HCT116 (cell line): ENCODE data around the gene USP46. TPM values are rescaled to one million over a fixed set of nuclear protein-coding genes. Genes with fewer than 3 reads are reported as not detected.
A peak's percentile ranks its signal among the peaks of the same experiment; 100 is the strongest.

Experiments
- ATAC-seq: fragments of 200-7000 bp; cut with Tn5 transposase; 2 replicates; pipeline ENCODE4 v1.9.1; 2020; ENCODE audit warnings: mild to moderate bottlenecking, moderate library complexity
- BruUV-seq: library from RNA; stranded (reverse); fragments of 400-500 nt; replicated peaks from 2 replicates; lab custom pipeline; 2021; lab: Mats Ljungman, UMichigan
- CTCF ChIA-PET: fragments of 300-600 bp; sonication (Branson Sonifier 250); formaldehyde crosslinking; loops from one replicate; lab custom pipeline; 2021; ENCODE audit warnings: antibody characterized with exemption; lab: Charles Lee
- POLR2A ChIA-PET: fragments of 300-600, 350-600 bp; sonication (Branson Sonifier 250); formaldehyde crosslinking; loops from one replicate; lab custom pipeline; 2021; ENCODE audit warnings: antibody characterized with exemption; lab: Charles Lee
- RAD21 ChIA-PET, 2 experiments: fragments of 300-600 bp; sonication (Branson Sonifier 250); formaldehyde crosslinking; loops; one replicate each; lab custom pipeline; 2023; ENCODE audit warnings: low total read pairs in 2 of 2; ENCODE audit not compliant: uncharacterized antibody in 2 of 2, unreplicated experiment in 2 of 2, low non-redundant PET in 1 of 2; lab: Charles Lee
- DNase-seq: peaks from one replicate; pipeline ENCODE4 v3.0.0-alpha.2; 2010; ENCODE audit warnings: low read depth, low spot score
- H2AFZ ChIP-seq: fragments of 200-600 bp; shearing (Covaris generic), sonication (generic); 2 replicates; pipeline ENCODE4 v1.6.1; 2017; ENCODE audit warnings: low read depth, mixed run types, mixed read lengths, antibody characterized with exemption, low read length; ENCODE audit not compliant: poor library complexity, severe bottlenecking
- H3K27ac ChIP-seq: 2 replicates; pipeline ENCODE4 v1.5.1; 2012; ENCODE audit warnings: low read depth, low read length
- H3K27me3 ChIP-seq: fragments of 200-600 bp; sonication (generic); 2 replicates; pipeline ENCODE4 v1.6.1; 2016; ENCODE audit warnings: mixed run types, low read length, mixed read lengths; ENCODE audit not compliant: insufficient read depth
- H3K36me3 ChIP-seq, 2 experiments: fragments of 200-500 bp in 1 of 2; fragments of 200-600 bp in 1 of 2; sonication (Bioruptor generic) in 1 of 2; sonication (generic) in 1 of 2; 2 replicates each; pipeline versions ENCODE4 v1.5.1 to v1.6.1; 2014 to 2016; ENCODE audit warnings: low read length in 2 of 2, inconsistent platforms in 1 of 2, mixed read lengths in 1 of 2, mixed run types in 1 of 2; ENCODE audit not compliant: insufficient read depth in 2 of 2, control insufficient read depth in 1 of 2
- H3K4me1 ChIP-seq, 2 experiments: fragments of 200-600 bp in 1 of 2; sonication (generic) in 1 of 2; 2 replicates each; pipeline versions ENCODE4 v1.5.1 to v1.6.1; 2012 to 2017; ENCODE audit warnings: low read length in 2 of 2, inconsistent platforms in 1 of 2, mild to moderate bottlenecking in 1 of 2, mixed read lengths in 1 of 2, mixed run types in 1 of 2, moderate library complexity in 1 of 2; ENCODE audit not compliant: insufficient read depth in 2 of 2, control insufficient read depth in 1 of 2
- H3K4me2 ChIP-seq: fragments of 200-600 bp; sonication (generic); 2 replicates; pipeline ENCODE4 v1.6.1; 2017; ENCODE audit warnings: mixed run types, low read length, mixed read lengths
- H3K4me3 ChIP-seq, 2 experiments: fragments of 200-600 bp in 1 of 2; sonication (generic) in 1 of 2; replicated peaks in 1 of 2; 2 replicates each; pipeline ENCODE4 v1.5.1; 2011 to 2016; ENCODE audit warnings: low read length in 2 of 2, control low read depth in 1 of 2, low read depth in 1 of 2, mild to moderate bottlenecking in 1 of 2, mixed read lengths in 1 of 2, mixed run types in 1 of 2
- H3K79me2 ChIP-seq: fragments of 200-600 bp; sonication (generic); 2 replicates; pipeline ENCODE4 v1.6.1; 2017; ENCODE audit warnings: mild to moderate bottlenecking, mixed run types, low read length, moderate library complexity, mixed read lengths; ENCODE audit not compliant: insufficient read depth
- H3K9ac ChIP-seq: fragments of 200-600 bp; sonication (generic); 2 replicates; pipeline ENCODE4 v1.6.1; 2016; ENCODE audit warnings: low read length, mixed read lengths
- H3K9me2 ChIP-seq: fragments of 200-600 bp; sonication (generic), shearing (Covaris generic); 2 replicates; pipeline ENCODE4 v1.6.1; 2017; ENCODE audit warnings: mixed run types, mild to moderate bottlenecking, moderate library complexity; ENCODE audit not compliant: insufficient read depth
- H3K9me3 ChIP-seq, 2 experiments: fragments of 200-500 bp in 1 of 2; fragments of 200-600 bp in 1 of 2; sonication (Bioruptor generic) in 1 of 2; sonication (generic) in 1 of 2; 2 replicates each; pipeline ENCODE4 v1.6.1; 2014 to 2017; ENCODE audit warnings: low read length in 2 of 2, mixed read lengths in 2 of 2, inconsistent platforms in 1 of 2, low read depth in 1 of 2, mild to moderate bottlenecking in 1 of 2, mixed run types in 1 of 2, moderate library complexity in 1 of 2; ENCODE audit not compliant: control insufficient read depth in 1 of 2, insufficient read depth in 1 of 2
- H4K20me1 ChIP-seq: fragments of 200-600 bp; sonication (generic), shearing (Covaris generic); 2 replicates; pipeline ENCODE4 v1.6.1; 2017; ENCODE audit warnings: mixed run types, mild to moderate bottlenecking, moderate library complexity; ENCODE audit not compliant: insufficient read depth
- ATF3 ChIP-seq: IDR thresholded peaks from 2 replicates; pipeline ENCODE4 v1.6.1; 2012
- CBX3 ChIP-seq: IDR thresholded peaks from 2 replicates; pipeline ENCODE4 v1.6.1; 2012; ENCODE audit warnings: low read depth
- CEBPB ChIP-seq: IDR thresholded peaks from 2 replicates; pipeline ENCODE4 v1.6.1; 2012; ENCODE audit warnings: low read depth
- ELF1 ChIP-seq: IDR thresholded peaks from 2 replicates; pipeline ENCODE4 v1.6.1; 2012; ENCODE audit warnings: low read depth, borderline replicate concordance
- EZH2 ChIP-seq: fragments of 200-600 bp; sonication (generic); IDR thresholded peaks from 2 replicates; pipeline ENCODE4 v1.6.1; 2017; ENCODE audit warnings: antibody characterized with exemption, mixed run types
- FOSL1 ChIP-seq: IDR thresholded peaks from 2 replicates; pipeline ENCODE4 v1.6.1; 2012; ENCODE audit warnings: low read depth
- JUND ChIP-seq: IDR thresholded peaks from 2 replicates; pipeline ENCODE4 v1.6.1; 2012
- POLR2A ChIP-seq: IDR thresholded peaks from 2 replicates; pipeline ENCODE4 v1.7.0; 2011; ENCODE audit warnings: borderline replicate concordance; ENCODE audit not compliant: insufficient read depth, insufficient read length; ENCODE audit errors: extremely low read depth
- POLR2AphosphoS5 ChIP-seq: IDR thresholded peaks from 2 replicates; pipeline ENCODE4 v1.6.1; 2011; ENCODE audit warnings: mild to moderate bottlenecking, low read depth, low read length, moderate library complexity
- RAD21 ChIP-seq: IDR thresholded peaks from 2 replicates; pipeline ENCODE4 v1.6.1; 2012; ENCODE audit warnings: low read depth, mild to moderate bottlenecking
- SP1 ChIP-seq: IDR thresholded peaks from 2 replicates; pipeline ENCODE4 v1.6.1; 2012; ENCODE audit warnings: low read depth
- SRF ChIP-seq: IDR thresholded peaks from 2 replicates; pipeline ENCODE4 v1.6.1; 2012; ENCODE audit warnings: low read depth
- TCF7L2 ChIP-seq: IDR thresholded peaks from 2 replicates; pipeline ENCODE4 v1.7.0; 2011; ENCODE audit warnings: borderline replicate concordance, inconsistent platforms; ENCODE audit not compliant: insufficient read depth, insufficient read length; ENCODE audit errors: extremely low read depth
- YY1 ChIP-seq: IDR thresholded peaks from 2 replicates; pipeline ENCODE4 v1.6.1; 2011; ENCODE audit warnings: low read length, low read depth, moderate library complexity, mild to moderate bottlenecking; ENCODE audit not compliant: insufficient replicate concordance; ENCODE audit errors: extremely low read depth
- ZFX ChIP-seq: fragments of 450-650 bp; IDR thresholded peaks from 2 replicates; pipeline ENCODE4 v1.6.1; 2017
- intact Hi-C: fragments of 100-400 bp; cut with micrococcal nuclease; formaldehyde crosslinking; loops from 2 replicates; pipeline ENCODE4 v1.10.0; 2022
- total RNA-seq: library from RNA; stranded (reverse); gene quantifications from one replicate; pipeline ENCODE4 v1.2.1, GENCODE V29; 2021; ENCODE audit not compliant: unreplicated experiment

Gene USP46
- total RNA-seq, 1 experiment from 2014 or later: 36.6 TPM

- Histone ChIP-seq H3K9me2 (no peaks in the 10 kb centered on the region), H3K4me1 (peaks cover 8 to 30% of the 10 kb centered on the region in 2 experiments), H3K79me2 (no peaks in the 10 kb centered on the region), H3K9ac (no peak overlapping the region), H2AFZ (no peak overlapping the region), H4K20me1 (no peaks in the 10 kb centered on the region), H3K36me3 (no peaks in the 10 kb centered on the region), H3K27me3 (no peaks in the 10 kb centered on the region), H3K9me3 (no peaks in the 10 kb centered on the region), H3K4me2 (no peak overlapping the region), H3K4me3 (no peak overlapping the region), H3K27ac (no peak overlapping the region)
- intact Hi-C loops: loop anchor here (2.0 kb wide), 2 partner anchors 120 to 318 kb away; no protein-coding TSS in a partner anchor
- BruUV-seq: no TSS peak
- CTCF ChIA-PET: interaction anchor here (1.4 to 2.0 kb wide), 2 partner anchors 119 to 289 kb away, joined by 7 to 13 read pairs; no protein-coding TSS in a partner anchor
- DNase-seq (no peak), ATAC-seq (peak; percentile 43; the same call in 1 of the 2 replicates)
- POLR2A ChIA-PET: no interaction called here
- TF ChIP-seq ZFX (no peak), FOSL1 (no peak), CBX3 (no peak), POLR2A (no peak), SRF (no peak), JUND (no peak), RAD21 (no peak)
- RAD21 ChIA-PET: no interaction called here
Observed at GRCh38 chr4:52664479-52664878, 5.4 kb upstream of the USP46 start.

- no peaks in the 10 kb centered on the region for H3K9me2 ChIP-seq
- H3K27ac ChIP-seq: no peak overlapping the region
- intact Hi-C loops: loop anchor here (2.0 kb wide), 1 partner anchor 51 kb away; no protein-coding TSS in a partner anchor
- no peak overlapping the region for H3K4me3 ChIP-seq
- TF ChIP-seq CEBPB: no peak
- no peak for TF ChIP-seq POLR2AphosphoS5
- TF ChIP-seq RAD21: no peak
- TF ChIP-seq ZFX: no peak
- no peak for TF ChIP-seq CBX3
- TF ChIP-seq ELF1: no peak
- TF ChIP-seq POLR2A: no peak
- TF ChIP-seq TCF7L2: no peak
- no peak for TF ChIP-seq EZH2
- no peak for TF ChIP-seq ATF3
- no peak for TF ChIP-seq YY1
- TF ChIP-seq SP1: no peak
- TF ChIP-seq FOSL1: no peak
- TF ChIP-seq, all 23 proteins: peak for 0
- POLR2A ChIA-PET: interaction anchor here (0.7 kb wide), 1 partner anchor 50 kb away, joined by 3 read pairs; no protein-coding TSS in a partner anchor
- DNase-seq (no peak), ATAC-seq (no peak)
- Histone ChIP-seq H2AFZ (no peak overlapping the region), H3K4me1 (peaks cover 12 to 42% of the 10 kb centered on the region in 2 experiments), H3K9me3 (no peaks in the 10 kb centered on the region), H3K9ac (no peak overlapping the region), H4K20me1 (no peaks in the 10 kb centered on the region), H3K79me2 (peaks cover 14% of the 10 kb centered on the region), H3K27me3 (no peaks in the 10 kb centered on the region), H3K4me2 (no peak overlapping the region), H3K36me3 (no peaks in the 10 kb centered on the region)
- CTCF ChIA-PET: no interaction called here
- no TSS peak for BruUV-seq
- RAD21 ChIA-PET: no interaction called here
Observed at GRCh38 chr4:52661966-52662690, 3.0 kb upstream of the USP46 start.
